ENCODE data around the gene PADI2. TPM values are rescaled to one million over a fixed set of nuclear protein-coding genes. Genes with fewer than 3 reads are reported as not detected.

PADI2 gene
- total and polyA plus RNA-seq, 2 of the 8 experiments (the other 6 are each of a cell fraction or from before 2014, with no cell fraction given): 1.6 to 7.5 TPM

- H2BK15ac ChIP-seq (ENCODE audit: low read length): no peak overlapping the region
- H4K8ac ChIP-seq (ENCODE audit: extremely low read depth, insufficient read depth, low read length): no peak overlapping the region
- no peaks in the 10 kb centered on the region for H3K23me2 ChIP-seq (ENCODE audit: low read depth, low read length)
- no peak overlapping the region for H2BK20ac ChIP-seq (ENCODE audit: low read length)
- H3K9ac ChIP-seq (replicated peaks in 1 of 4; ENCODE audit: extremely low read depth in 1 of 4, low read depth in 3 of 4, low read length in 3 of 4): no peak overlapping the region
- H3K4me3 ChIP-seq (ENCODE audit: extremely low read depth in 1 of 4, insufficient read depth in 2 of 4, low read depth in 3 of 4, low read length in 4 of 4): no peak overlapping the region
- no peak overlapping the region for H3K14ac ChIP-seq (ENCODE audit: insufficient read length)
- H3K36me3 ChIP-seq (ENCODE audit: control insufficient read depth in 2 of 4, insufficient read depth in 4 of 4, low read length in 3 of 4): peaks cover 8 to 71% (median 26%) of the 10 kb centered on the region in 4 experiments
- H3K27me3 ChIP-seq (replicated peaks in 1 of 4; ENCODE audit: control insufficient read depth in 3 of 4, extremely low read depth in 1 of 4, insufficient read depth in 3 of 4, low read length in 3 of 4): no peaks in the 10 kb centered on the region
- no peak for FAIRE-seq
- H4K91ac ChIP-seq (replicated peaks; ENCODE audit: insufficient read length, low read length): no peak overlapping the region
- no peak overlapping the region for H3K23ac ChIP-seq (ENCODE audit: insufficient read length)
- H3K4ac ChIP-seq (replicated peaks; ENCODE audit: insufficient read length, low read depth, low read length): no peak overlapping the region
- H3K79me1 ChIP-seq (ENCODE audit: low read depth, low read length): no peaks in the 10 kb centered on the region
- peaks cover 0 to 2% of the 10 kb centered on the region in 2 experiments for H4K20me1 ChIP-seq (replicated peaks in 1 of 2; ENCODE audit: control insufficient read depth in 1 of 2, insufficient read depth in 2 of 2, low read length in 2 of 2)
- H3K4me2 ChIP-seq (ENCODE audit: insufficient read depth in 1 of 2, low read depth in 2 of 2, low read length in 2 of 2): no peak overlapping the region
- CTCF ChIA-PET (ENCODE audit: partially characterized antibody): interaction anchor here (0.6 to 2.4 kb wide), 5 partner anchors 10 to 77 kb away, joined by 3 to 7 read pairs (median 3); no protein-coding TSS in a partner anchor
- no peaks in the 10 kb centered on the region for H3K9me3 ChIP-seq (ENCODE audit: insufficient read depth in 2 of 2, low read depth in 1 of 2, low read length in 1 of 2)
- H3K18ac ChIP-seq (ENCODE audit: extremely low read depth, low read length): no peak overlapping the region
- 89% methylated on average over 5 of the region's 5 CpGs; no CpG with 5 or more reads in 1 of the 2 experiments for WGBS, 2 experiments (ENCODE audit: extremely low coverage in 1 of 2, insufficient coverage in 1 of 2, insufficient read length in 1 of 2, insufficient replicate concordance in 2 of 2, low coverage in 1 of 2, low lambda C conversion rate in 2 of 2, missing lambda C conversion rate in 1 of 2)
- H3K4me1 ChIP-seq (replicated peaks in 1 of 4; ENCODE audit: control insufficient read depth in 3 of 4, insufficient read depth in 4 of 4, low read length in 3 of 4): no peaks in the 10 kb centered on the region
- no peak overlapping the region for H2BK120ac ChIP-seq (replicated peaks; ENCODE audit: low read depth, low read length)
- H2AFZ ChIP-seq (ENCODE audit: low read length): no peak overlapping the region
- H2BK12ac ChIP-seq (ENCODE audit: low read depth, low read length): no peak overlapping the region
- no peaks in the 10 kb centered on the region for H3K79me2 ChIP-seq (ENCODE audit: control insufficient read depth in 1 of 2, insufficient read depth in 2 of 2, low read length in 2 of 2)
- no peak overlapping the region for H4K5ac ChIP-seq (ENCODE audit: insufficient read length, low read depth, low read length)
- H3K27ac ChIP-seq (ENCODE audit: low read depth, low read length): no peak overlapping the region
- H2BK5ac ChIP-seq (ENCODE audit: low read depth, low read length): no peak overlapping the region
- no peak for DNase-seq (ENCODE audit: low read depth in 1 of 2, low spot score in 2 of 2)
- POLR2A ChIA-PET (ENCODE audit: partially characterized antibody): interaction anchor here (0.6 to 1.0 kb wide), 2 partner anchors 18 to 32 kb away, joined by 3 read pairs; no protein-coding TSS in a partner anchor
- H3K56ac ChIP-seq (replicated peaks; ENCODE audit: insufficient read length, low read depth, low read length): no peak overlapping the region
- no peak overlapping the region for H2AK5ac ChIP-seq (ENCODE audit: low read depth, low read length)
- TF ChIP-seq KDM1A (IDR thresholded peaks at IDR 0.05; ENCODE audit: borderline replicate concordance, low read length) (no peak), TEAD4 (IDR thresholded peaks at IDR 0.05; ENCODE audit: low read depth, low read length) (no peak), CBX8 (IDR thresholded peaks at IDR 0.05; ENCODE audit: borderline replicate concordance, low read depth, low read length) (no peak), JUND (IDR thresholded peaks at IDR 0.05; ENCODE audit: low read length) (no peak), POLR2A (IDR thresholded peaks at IDR 0.05; ENCODE audit: control extremely low read depth in 1 of 2, low read depth in 2 of 2, low read length in 2 of 2) (no peak), RFX5 (IDR thresholded peaks at IDR 0.05; ENCODE audit: borderline replicate concordance, low read depth, low read length) (no peak), TAF7 (optimal IDR thresholded peaks at IDR 0.05; ENCODE audit: borderline replicate concordance, low read depth, low read length) (no peak), SAP30 (IDR thresholded peaks at IDR 0.05; ENCODE audit: insufficient read depth, insufficient replicate concordance, low read length) (no peak), HDAC2 (IDR thresholded peaks at IDR 0.05; ENCODE audit: borderline replicate concordance in 1 of 2, low read depth in 2 of 2, low read length in 2 of 2) (no peak), ATF2 (IDR thresholded peaks at IDR 0.05; ENCODE audit: low read length) (no peak), E2F6 (IDR thresholded peaks at IDR 0.05) (no peak)
Measured at GRCh38 chr1:17028662-17029188, 90.5 kb downstream of the PADI2 start.
